Brain microvascular endothelial cell (primary cell): Measurements from ENCODE around the gene GNG11.

Experiments used
- DNase-seq: peaks from one replicate; pipeline ENCODE4 v3.0.0-alpha.2; 2020
- H3K27ac ChIP-seq: fragments of 250-450 bp; sonication (Bioruptor Pico); 2 replicates; pipeline ENCODE4 v1.5.1; 2020; ENCODE audit warnings: mild to moderate bottlenecking, moderate library complexity
- H3K27me3 ChIP-seq: fragments of 250-450 bp; sonication (Bioruptor Pico); replicated peaks from 2 replicates; pipeline ENCODE4 v1.5.1; 2020; ENCODE audit warnings: mild to moderate bottlenecking
- H3K36me3 ChIP-seq: fragments of 250-450 bp; sonication (Bioruptor Pico); replicated peaks from 2 replicates; pipeline ENCODE4 v1.5.1; 2020; ENCODE audit warnings: mild to moderate bottlenecking
- H3K4me3 ChIP-seq: 2 replicates; pipeline ENCODE4 v1.5.1; 2011; ENCODE audit warnings: low read depth, mild to moderate bottlenecking, control low read depth, low read length, moderate library complexity
- CTCF ChIP-seq: IDR thresholded peaks from 2 replicates; pipeline ENCODE4 v1.5.1; 2011; ENCODE audit warnings: low read depth, mild to moderate bottlenecking, moderate library complexity, low read length, control low read depth, inconsistent platforms; ENCODE audit errors: missing control alignments
- in situ Hi-C: cut with HindIII; loops from 2 replicates; pipeline ENCODE4 v1.10.0; 2017; ENCODE audit warnings: low sequenced_read_pairs, low pct_ligation_motif_present

GNG11 gene

DNA sequence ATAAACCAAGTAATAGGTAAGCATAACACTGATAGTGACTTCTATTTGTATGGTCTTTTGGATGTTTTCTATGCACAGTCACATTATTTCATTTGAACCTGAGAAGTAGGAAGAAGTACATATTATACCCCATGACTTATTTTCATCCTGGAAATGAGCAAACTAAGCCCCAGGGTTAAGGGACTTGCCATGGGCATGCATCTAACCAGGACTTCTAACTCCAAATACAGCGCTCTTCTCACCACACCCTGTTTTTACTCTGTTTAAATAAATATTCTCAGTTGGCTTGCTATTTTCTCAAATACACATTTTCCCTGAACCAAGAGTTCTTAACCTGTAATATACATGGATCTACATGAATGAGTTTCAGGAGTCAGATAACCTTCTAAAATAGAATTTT lies 16.3 kb downstream of the GNG11 start:
- in situ Hi-C loops = no loop called here
- no peak for DNase-seq
- Histone ChIP-seq H3K27me3 (no peaks in the 10 kb centered on the region), H3K4me3 (no peak overlapping the region), H3K27ac (no peak overlapping the region), H3K36me3 (no peaks in the 10 kb centered on the region)
- TF ChIP-seq CTCF = no peak

DNA sequence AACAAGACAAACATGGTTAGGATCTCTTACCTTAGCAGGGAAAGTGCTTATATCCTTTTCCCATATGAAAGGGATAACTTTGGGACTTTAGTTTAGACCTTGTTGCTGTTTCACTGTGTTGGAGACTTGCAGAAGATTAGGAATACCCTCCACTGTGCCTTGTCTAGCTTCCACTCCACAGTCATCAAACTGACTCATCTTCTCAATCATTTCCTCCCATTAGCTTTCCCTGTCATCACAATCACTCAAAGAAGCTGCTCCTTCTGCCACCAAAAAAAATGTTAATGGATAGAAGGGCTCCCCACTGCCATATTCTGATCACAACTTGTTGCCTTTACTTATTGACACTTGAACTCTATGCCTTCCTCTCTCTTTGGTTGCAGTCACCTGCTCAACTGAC lies 16.8 kb downstream of the GNG11 start:
- in situ Hi-C loops = no loop called here
- no peak for TF ChIP-seq CTCF

DNA sequence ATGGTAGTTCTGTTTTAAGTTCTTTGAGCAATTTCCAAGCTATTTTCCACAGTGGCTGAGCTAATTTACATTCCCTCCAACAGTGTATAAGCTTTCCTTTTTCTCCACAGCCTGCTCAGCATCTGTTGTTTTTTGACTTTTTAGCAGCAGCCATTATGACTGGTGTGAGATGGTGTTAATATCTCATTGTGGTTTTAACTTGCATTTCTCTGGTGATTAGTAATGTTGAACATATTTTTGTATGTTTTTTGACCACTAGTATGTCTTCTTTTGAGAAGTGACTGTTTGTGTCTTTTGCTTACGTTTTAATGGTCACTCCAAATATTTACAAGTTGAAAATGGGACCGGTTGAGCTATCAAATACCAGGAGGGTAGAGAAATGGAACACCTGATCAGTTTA lies 20.4 kb downstream of the GNG11 start:
- in situ Hi-C loops = no loop called here
- peak; percentile 20 for DNase-seq
- Histone ChIP-seq H3K4me3 (no peak overlapping the region), H3K27ac (no peak overlapping the region), H3K36me3 (no peaks in the 10 kb centered on the region), H3K27me3 (no peaks in the 10 kb centered on the region)
- TF ChIP-seq CTCF = no peak

More for the DNA sequence above, 16.8 kb downstream of the GNG11 start:
- no peak for DNase-seq
- Histone ChIP-seq H3K4me3 (no peak overlapping the region), H3K27ac (no peak overlapping the region), H3K36me3 (no peaks in the 10 kb centered on the region), H3K27me3 (no peaks in the 10 kb centered on the region)

DNA sequence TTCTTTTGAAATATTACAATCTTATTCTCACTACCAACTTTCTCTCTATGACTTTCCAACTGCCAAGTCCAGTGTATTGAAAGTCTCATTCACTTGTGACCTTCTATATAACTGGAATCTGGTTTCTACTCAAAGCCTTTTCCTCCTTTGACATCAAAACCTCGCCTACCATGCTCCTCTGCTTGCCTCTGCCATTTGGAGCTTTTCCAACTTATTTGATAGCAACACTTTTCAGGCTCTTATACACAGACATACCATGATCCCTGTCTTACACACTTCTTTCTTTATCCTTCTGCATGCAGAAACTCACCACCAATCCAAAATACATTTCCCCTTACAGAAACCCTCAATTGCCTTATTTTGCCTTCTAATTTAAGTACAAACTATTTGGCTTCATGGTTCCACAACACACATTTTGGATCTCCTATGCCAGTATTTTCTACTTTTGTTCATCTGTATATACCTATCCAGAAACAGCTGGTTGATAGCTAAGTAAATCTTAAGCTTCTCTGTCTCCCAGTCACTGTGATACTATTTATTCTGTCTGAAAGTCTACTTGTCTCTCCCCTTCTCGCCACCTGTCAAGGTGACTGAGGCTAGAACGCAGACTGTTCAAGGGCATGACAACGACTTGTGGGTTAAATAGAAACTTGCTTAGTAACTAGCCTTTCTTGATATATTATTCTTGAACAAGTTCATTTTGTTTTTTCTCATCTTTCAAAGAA lies 22.4 kb downstream of the GNG11 start:
- DNase-seq = no peak
- H3K36me3 ChIP-seq = no peaks in the 10 kb centered on the region
- no peak overlapping the region for H3K4me3 ChIP-seq
- in situ Hi-C loops = no loop called here
- no peaks in the 10 kb centered on the region for H3K27me3 ChIP-seq
- TF ChIP-seq CTCF = no peak
- H3K27ac ChIP-seq = no peak overlapping the region

DNA sequence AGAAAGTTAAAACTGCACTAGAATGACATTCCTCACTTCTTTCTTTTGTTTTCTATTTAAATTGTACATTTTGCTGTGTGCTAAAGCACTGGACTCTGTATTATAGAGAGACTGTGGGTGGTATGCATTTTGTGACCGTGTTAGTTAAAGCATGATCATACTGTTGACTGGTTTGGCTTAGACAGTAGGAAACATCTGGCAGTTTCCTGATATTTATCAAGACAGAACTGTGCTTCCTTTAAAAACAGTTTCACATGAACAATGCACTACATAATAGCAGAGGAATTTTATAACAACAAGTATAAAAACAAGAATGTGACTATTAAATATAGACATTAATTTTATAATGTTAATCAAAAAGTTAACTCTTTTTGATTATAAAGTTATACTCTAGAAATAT lies 23.1 kb downstream of the GNG11 start:
- in situ Hi-C loops = no loop called here
- H3K27me3 ChIP-seq = no peaks in the 10 kb centered on the region
- no peak for TF ChIP-seq CTCF
- H3K27ac ChIP-seq = no peak overlapping the region
- DNase-seq = no peak
- no peak overlapping the region for H3K4me3 ChIP-seq
- no peaks in the 10 kb centered on the region for H3K36me3 ChIP-seq

DNA sequence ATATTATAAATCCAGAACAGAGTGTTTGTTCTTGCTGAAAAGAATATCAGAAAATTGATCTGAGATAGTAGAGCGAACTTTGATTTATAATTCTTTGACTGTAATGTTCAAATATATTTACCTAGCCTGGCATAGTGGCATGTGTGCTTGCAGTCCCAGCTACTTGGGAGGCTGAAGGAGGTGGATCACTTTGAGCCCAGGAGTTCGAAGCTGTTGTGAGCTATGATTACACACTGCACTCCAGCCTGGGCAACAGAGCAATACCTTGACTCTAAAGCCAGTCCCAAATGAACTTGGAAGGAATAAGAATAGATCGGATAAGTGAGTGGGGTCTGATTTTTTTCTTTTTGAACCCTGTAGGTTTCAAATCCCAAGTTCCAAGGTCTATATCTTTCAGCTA lies 23.5 kb downstream of the GNG11 start:
- Histone ChIP-seq H3K4me3 (no peak overlapping the region), H3K27ac (no peak overlapping the region), H3K36me3 (no peaks in the 10 kb centered on the region), H3K27me3 (no peaks in the 10 kb centered on the region)
- no peak for DNase-seq
- no peak for TF ChIP-seq CTCF
- in situ Hi-C loops = no loop called here
